ENCODE measurements around the gene BLOC1S5.

GRCh38 chr6:8069151-8069550 is 5.0 kb upstream of the BLOC1S5 start:
- no peak for TF ChIP-seq CTCF (IDR thresholded peaks at IDR 0.05)
- TF ChIP-seq POLR2AphosphoS5 (IDR thresholded peaks at IDR 0.05): no peak
- no peak for TF ChIP-seq POLR2A (IDR thresholded peaks at IDR 0.05)
